Neuronal stem cell (in vitro differentiated cells): ENCODE data around the gene SCNN1G.

ENCODE experiments used
- DNase-seq: peaks from one replicate; pipeline ENCODE4 v3.0.0-alpha.2; 2013; ENCODE audit warnings: low spot score
- H2AFZ ChIP-seq: one replicate; pipeline ENCODE4 v1.6.1; 2013; ENCODE audit warnings: mild to moderate bottlenecking, low read length, inconsistent platforms
- H2AK5ac ChIP-seq: 2 replicates; pipeline ENCODE4 v1.6.1; 2013; ENCODE audit warnings: low read depth, mild to moderate bottlenecking, inconsistent platforms, low read length, moderate library complexity, mixed read lengths
- H2BK120ac ChIP-seq: 2 replicates; pipeline ENCODE4 v1.6.1; 2013; ENCODE audit warnings: low read depth, mild to moderate bottlenecking, inconsistent platforms, low read length, moderate library complexity, mixed read lengths
- H2BK12ac ChIP-seq: one replicate; pipeline ENCODE4 v1.6.1; 2013; ENCODE audit warnings: low read length, inconsistent platforms
- H2BK15ac ChIP-seq: 2 replicates; pipeline ENCODE4 v1.6.1; 2013; ENCODE audit warnings: mild to moderate bottlenecking, low read length, inconsistent platforms, mixed read lengths
- H2BK5ac ChIP-seq: one replicate; pipeline ENCODE4 v1.6.1; 2013; ENCODE audit warnings: inconsistent platforms, mild to moderate bottlenecking, low read length, moderate library complexity
- H3K14ac ChIP-seq: one replicate; pipeline ENCODE4 v1.6.1; 2013; ENCODE audit warnings: low read length, inconsistent platforms
- H3K18ac ChIP-seq: 2 replicates; pipeline ENCODE4 v1.6.1; 2013; ENCODE audit warnings: low read length, inconsistent platforms
- H3K23ac ChIP-seq: 2 replicates; pipeline ENCODE4 v1.6.1; 2013; ENCODE audit warnings: low read depth, mild to moderate bottlenecking, mixed read lengths, low read length, inconsistent platforms; ENCODE audit not compliant: poor library complexity
- H3K27ac ChIP-seq: replicated peaks from 3 replicates; pipeline ENCODE4 v1.5.1; 2013; ENCODE audit warnings: low read length, inconsistent platforms
- H3K27me3 ChIP-seq, 3 experiments: 2 replicates each; pipeline ENCODE4 v1.6.1; 2013; ENCODE audit warnings: low read length in 3 of 3, mild to moderate bottlenecking in 2 of 3, inconsistent platforms in 1 of 3, low read depth in 1 of 3, mixed read lengths in 1 of 3, moderate library complexity in 1 of 3; ENCODE audit not compliant: control insufficient read depth in 3 of 3, insufficient read depth in 3 of 3
- H3K36me3 ChIP-seq, 2 donors: replicated peaks in 1 of 2; 2 replicates each; pipeline ENCODE4 v1.6.1; 2013; ENCODE audit warnings: low read length in 2 of 2; ENCODE audit not compliant: control insufficient read depth in 2 of 2, insufficient read depth in 2 of 2
- H3K4ac ChIP-seq: 2 replicates; pipeline ENCODE4 v1.6.1; 2013; ENCODE audit warnings: inconsistent platforms, mild to moderate bottlenecking, low read length, moderate library complexity
- H3K4me1 ChIP-seq, 2 donors: 1 replicate in 1 of 2; 2 replicates in 1 of 2; pipeline ENCODE4 v1.6.1; 2013; ENCODE audit warnings: low read length in 2 of 2, low read depth in 1 of 2; ENCODE audit not compliant: control insufficient read depth in 2 of 2, insufficient read depth in 1 of 2
- H3K4me2 ChIP-seq: one replicate; pipeline ENCODE4 v1.6.1; 2013; ENCODE audit warnings: mild to moderate bottlenecking, low read length, inconsistent platforms; ENCODE audit not compliant: insufficient read depth, poor library complexity, severe bottlenecking
- H3K4me3 ChIP-seq, 2 donors: 2 replicates each; pipeline ENCODE4 v1.5.1; 2013; ENCODE audit warnings: low read length in 2 of 2, mild to moderate bottlenecking in 2 of 2, inconsistent platforms in 1 of 2, moderate library complexity in 1 of 2
- H3K79me1 ChIP-seq: one replicate; pipeline ENCODE4 v1.6.1; 2013; ENCODE audit warnings: low read depth, mild to moderate bottlenecking, inconsistent platforms, low read length, moderate library complexity
- H3K9ac ChIP-seq: one replicate; pipeline ENCODE4 v1.6.1; 2013; ENCODE audit warnings: mild to moderate bottlenecking, low read depth, low read length, inconsistent platforms; ENCODE audit not compliant: poor library complexity
- H3K9me3 ChIP-seq, 2 donors: replicated peaks in 1 of 2; 2 replicates each; pipeline versions ENCODE3 to v1.6.1; 2013; ENCODE audit warnings: low read length in 2 of 2, mild to moderate bottlenecking in 2 of 2, inconsistent platforms in 1 of 2, low read depth in 1 of 2, mixed read lengths in 1 of 2, moderate library complexity in 1 of 2; ENCODE audit not compliant: control insufficient read depth in 2 of 2, insufficient read depth in 1 of 2
- H4K8ac ChIP-seq: one replicate; pipeline ENCODE4 v1.6.1; 2013; ENCODE audit warnings: low read depth, mild to moderate bottlenecking, inconsistent platforms, low read length, moderate library complexity
- H4K91ac ChIP-seq: one replicate; pipeline ENCODE4 v1.6.1; 2013; ENCODE audit warnings: low read length, low read depth, mild to moderate bottlenecking, inconsistent platforms; ENCODE audit not compliant: poor library complexity
- WGBS, 2 donors: extraction: QIAGEN DNeasy Blood & Tissue Kit; methylation state at CpG; one replicate each; pipeline ENCODE4 v1.1.7; 2013; ENCODE audit warnings: missing lambda C conversion rate in 2 of 2, mixed read lengths in 1 of 2; ENCODE audit not compliant: insufficient read length in 2 of 2, insufficient replicate concordance in 1 of 2; ENCODE audit errors: extremely low coverage in 2 of 2; 5-methylcytosine and 5-hydroxymethylcytosine counted together

The SCNN1G gene

DNA sequence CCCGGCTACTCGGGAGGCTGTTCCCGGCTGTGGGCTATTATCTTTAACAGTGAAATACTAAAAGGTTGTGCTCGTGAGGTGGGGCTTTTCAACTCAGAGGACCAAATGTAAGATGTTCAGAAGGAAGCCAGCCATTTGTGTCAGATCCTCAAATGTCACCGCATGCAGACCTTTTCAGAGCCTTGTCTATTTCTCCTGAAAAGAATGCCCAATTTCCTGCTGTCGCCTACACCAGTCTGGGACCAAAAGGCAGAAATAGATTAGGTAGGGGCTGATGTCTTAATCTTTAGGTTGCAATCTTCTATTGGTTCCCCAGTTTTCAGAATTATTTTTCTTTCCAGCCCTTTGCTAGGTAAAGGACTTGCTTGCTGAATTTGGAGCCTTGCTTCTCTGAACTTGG lies 24.4 kb upstream of the SCNN1G start:
- Histone ChIP-seq H3K14ac (no peak overlapping the region), H2BK5ac (no peak overlapping the region), H3K4me2 (no peak overlapping the region), H3K27me3 (peaks cover 0 to 11% (median 0%) of the 10 kb centered on the region in 3 experiments), H4K8ac (no peak overlapping the region), H3K4me1 (no peaks in the 10 kb centered on the region), H2BK120ac (no peak overlapping the region), H3K18ac (no peak overlapping the region), H3K79me1 (no peaks in the 10 kb centered on the region), H2AK5ac (no peak overlapping the region), H4K91ac (no peak overlapping the region), H2AFZ (no peak overlapping the region), H3K4me3 (no peak overlapping the region), H3K9me3 (peaks cover 0 to 5% of the 10 kb centered on the region in 2 donors), H3K36me3 (no peaks in the 10 kb centered on the region), H3K23ac (no peak overlapping the region), H3K9ac (no peak overlapping the region), H3K4ac (no peak overlapping the region), H2BK15ac (no peak overlapping the region), H3K27ac (no peak overlapping the region), H2BK12ac (no peak overlapping the region)
- WGBS, 2 donors, result no CpG with 5 or more reads among the region's 6 CpGs
- no peak for DNase-seq

GRCh38 chr16:23160082-23160481 lies 22.5 kb upstream of the SCNN1G start:
- no CpG with 5 or more reads among the region's 4 CpGs for WGBS, 2 donors
- H2AK5ac ChIP-seq, result no peak overlapping the region
- no peak overlapping the region for H3K14ac ChIP-seq
- no peak overlapping the region for H4K91ac ChIP-seq
- no peak overlapping the region for H2AFZ ChIP-seq
- H2BK15ac ChIP-seq, result no peak overlapping the region
- H2BK5ac ChIP-seq, result no peak overlapping the region
- no peak overlapping the region for H3K4ac ChIP-seq
- H3K9me3 ChIP-seq, result peaks cover 0 to 5% of the 10 kb centered on the region in 2 donors
- no peak overlapping the region for H4K8ac ChIP-seq
- H3K23ac ChIP-seq, result no peak overlapping the region
- no peak overlapping the region for H3K9ac ChIP-seq
- H3K79me1 ChIP-seq, result no peaks in the 10 kb centered on the region
- no peaks in the 10 kb centered on the region for H3K36me3 ChIP-seq
- no peak overlapping the region for H2BK12ac ChIP-seq
- H3K4me3 ChIP-seq, result no peak overlapping the region
- no peak overlapping the region for H2BK120ac ChIP-seq
- H3K27ac ChIP-seq, result no peak overlapping the region
- no peak for DNase-seq
- peaks cover 0 to 9% (median 0%) of the 10 kb centered on the region in 3 experiments for H3K27me3 ChIP-seq
- no peaks in the 10 kb centered on the region for H3K4me1 ChIP-seq
- no peak overlapping the region for H3K4me2 ChIP-seq
- H3K18ac ChIP-seq, result no peak overlapping the region

GRCh38 chr16:23160574-23160973 lies 22.0 kb upstream of the SCNN1G start:
- Histone ChIP-seq H2AFZ (no peak overlapping the region), H2BK12ac (no peak overlapping the region), H3K4me1 (no peaks in the 10 kb centered on the region), H2BK5ac (no peak overlapping the region), H3K79me1 (no peaks in the 10 kb centered on the region), H3K4me2 (no peak overlapping the region), H3K27ac (no peak overlapping the region), H3K36me3 (no peaks in the 10 kb centered on the region), H2AK5ac (no peak overlapping the region), H3K4me3 (no peak overlapping the region), H3K9ac (no peak overlapping the region), H3K27me3 (peaks cover 0 to 4% (median 0%) of the 10 kb centered on the region in 3 experiments), H4K8ac (no peak overlapping the region), H4K91ac (no peak overlapping the region), H3K4ac (no peak overlapping the region), H3K18ac (no peak overlapping the region), H3K23ac (no peak overlapping the region), H3K14ac (no peak overlapping the region), H3K9me3 (peaks cover 0 to 5% of the 10 kb centered on the region in 2 donors), H2BK120ac (no peak overlapping the region), H2BK15ac (no peak overlapping the region)
- DNase-seq, result no peak
- no CpG with 5 or more reads among the region's 3 CpGs for WGBS, 2 donors

DNA sequence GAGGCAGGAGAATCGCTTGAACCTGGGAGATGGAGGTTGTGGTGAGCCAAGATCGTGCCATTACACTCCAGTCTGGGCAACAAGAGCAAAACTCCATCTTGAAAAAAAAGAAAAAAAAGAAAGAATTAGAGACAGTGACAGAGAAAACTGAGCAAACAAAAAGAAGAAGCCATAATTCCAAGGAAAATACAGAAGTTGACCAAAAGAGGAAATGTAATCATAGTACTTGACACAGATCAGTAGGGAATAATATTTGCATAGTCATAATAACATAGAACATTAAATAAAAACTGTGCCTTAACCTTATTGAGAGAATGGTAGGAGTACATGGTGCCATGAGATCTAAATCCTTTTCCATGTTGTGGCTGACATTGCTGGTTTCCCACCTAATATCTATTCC lies 18.6 kb upstream of the SCNN1G start:
- H3K18ac ChIP-seq, result no peak overlapping the region
- no CpG with 5 or more reads among the region's 2 CpGs for WGBS, 2 donors
- H3K9ac ChIP-seq, result no peak overlapping the region
- H2BK12ac ChIP-seq, result no peak overlapping the region
- no peaks in the 10 kb centered on the region for H3K4me1 ChIP-seq
- no peaks in the 10 kb centered on the region for H3K36me3 ChIP-seq
- H3K79me1 ChIP-seq, result no peaks in the 10 kb centered on the region
- no peak overlapping the region for H2BK120ac ChIP-seq
- H3K4me3 ChIP-seq, result no peak overlapping the region
- no peak overlapping the region for H2AK5ac ChIP-seq
- no peak overlapping the region for H3K27ac ChIP-seq
- no peak overlapping the region for H3K14ac ChIP-seq
- H2BK5ac ChIP-seq, result no peak overlapping the region
- H2AFZ ChIP-seq, result no peak overlapping the region
- no peak overlapping the region for H4K8ac ChIP-seq
- H3K27me3 ChIP-seq, result peaks cover 0 to 4% (median 0%) of the 10 kb centered on the region in 3 experiments
- H4K91ac ChIP-seq, result no peak overlapping the region
- peaks cover 0 to 5% of the 10 kb centered on the region in 2 donors for H3K9me3 ChIP-seq
- H3K23ac ChIP-seq, result no peak overlapping the region
- DNase-seq, result no peak
- no peak overlapping the region for H3K4ac ChIP-seq
- H3K4me2 ChIP-seq, result no peak overlapping the region
- no peak overlapping the region for H2BK15ac ChIP-seq
